HCT116 (cell line): ENCODE data around the gene MAGED1. TPM values are rescaled to one million over a fixed set of nuclear protein-coding genes. Genes with fewer than 3 reads are reported as not detected.

Source experiments
- ATAC-seq: fragments of 200-7000 bp; cut with Tn5 transposase; 2 replicates; pipeline ENCODE4 v1.9.1; 2020; ENCODE audit warnings: mild to moderate bottlenecking, moderate library complexity
- BruUV-seq: library from RNA; stranded (reverse); fragments of 400-500 nt; replicated peaks from 2 replicates; lab custom pipeline; 2021; lab: Mats Ljungman, UMichigan
- CTCF ChIA-PET: fragments of 300-600 bp; sonication (Branson Sonifier 250); formaldehyde crosslinking; loops from one replicate; lab custom pipeline; 2021; ENCODE audit warnings: antibody characterized with exemption; lab: Charles Lee
- POLR2A ChIA-PET: fragments of 300-600, 350-600 bp; sonication (Branson Sonifier 250); formaldehyde crosslinking; loops from one replicate; lab custom pipeline; 2021; ENCODE audit warnings: antibody characterized with exemption; lab: Charles Lee
- RAD21 ChIA-PET, 2 experiments: fragments of 300-600 bp; sonication (Branson Sonifier 250); formaldehyde crosslinking; loops; one replicate each; lab custom pipeline; 2023; ENCODE audit warnings: low total read pairs in 2 of 2; ENCODE audit not compliant: uncharacterized antibody in 2 of 2, unreplicated experiment in 2 of 2, low non-redundant PET in 1 of 2; lab: Charles Lee
- DNase-seq: peaks from one replicate; pipeline ENCODE4 v3.0.0-alpha.2; 2010; ENCODE audit warnings: low read depth, low spot score
- H2AFZ ChIP-seq: fragments of 200-600 bp; shearing (Covaris generic), sonication (generic); 2 replicates; pipeline ENCODE4 v1.6.1; 2017; ENCODE audit warnings: low read depth, mixed run types, mixed read lengths, antibody characterized with exemption, low read length; ENCODE audit not compliant: poor library complexity, severe bottlenecking
- H3K27ac ChIP-seq: 2 replicates; pipeline ENCODE4 v1.5.1; 2012; ENCODE audit warnings: low read depth, low read length
- H3K27me3 ChIP-seq: fragments of 200-600 bp; sonication (generic); 2 replicates; pipeline ENCODE4 v1.6.1; 2016; ENCODE audit warnings: mixed run types, low read length, mixed read lengths; ENCODE audit not compliant: insufficient read depth
- H3K36me3 ChIP-seq, 2 experiments: fragments of 200-500 bp in 1 of 2; fragments of 200-600 bp in 1 of 2; sonication (Bioruptor generic) in 1 of 2; sonication (generic) in 1 of 2; 2 replicates each; pipeline versions ENCODE4 v1.5.1 to v1.6.1; 2014 to 2016; ENCODE audit warnings: low read length in 2 of 2, inconsistent platforms in 1 of 2, mixed read lengths in 1 of 2, mixed run types in 1 of 2; ENCODE audit not compliant: insufficient read depth in 2 of 2, control insufficient read depth in 1 of 2
- H3K4me1 ChIP-seq, 2 experiments: fragments of 200-600 bp in 1 of 2; sonication (generic) in 1 of 2; 2 replicates each; pipeline versions ENCODE4 v1.5.1 to v1.6.1; 2012 to 2017; ENCODE audit warnings: low read length in 2 of 2, inconsistent platforms in 1 of 2, mild to moderate bottlenecking in 1 of 2, mixed read lengths in 1 of 2, mixed run types in 1 of 2, moderate library complexity in 1 of 2; ENCODE audit not compliant: insufficient read depth in 2 of 2, control insufficient read depth in 1 of 2
- H3K4me2 ChIP-seq: fragments of 200-600 bp; sonication (generic); 2 replicates; pipeline ENCODE4 v1.6.1; 2017; ENCODE audit warnings: mixed run types, low read length, mixed read lengths
- H3K4me3 ChIP-seq, 2 experiments: fragments of 200-600 bp in 1 of 2; sonication (generic) in 1 of 2; replicated peaks in 1 of 2; 2 replicates each; pipeline ENCODE4 v1.5.1; 2011 to 2016; ENCODE audit warnings: low read length in 2 of 2, control low read depth in 1 of 2, low read depth in 1 of 2, mild to moderate bottlenecking in 1 of 2, mixed read lengths in 1 of 2, mixed run types in 1 of 2
- H3K79me2 ChIP-seq: fragments of 200-600 bp; sonication (generic); 2 replicates; pipeline ENCODE4 v1.6.1; 2017; ENCODE audit warnings: mild to moderate bottlenecking, mixed run types, low read length, moderate library complexity, mixed read lengths; ENCODE audit not compliant: insufficient read depth
- H3K9ac ChIP-seq: fragments of 200-600 bp; sonication (generic); 2 replicates; pipeline ENCODE4 v1.6.1; 2016; ENCODE audit warnings: low read length, mixed read lengths
- H3K9me2 ChIP-seq: fragments of 200-600 bp; sonication (generic), shearing (Covaris generic); 2 replicates; pipeline ENCODE4 v1.6.1; 2017; ENCODE audit warnings: mixed run types, mild to moderate bottlenecking, moderate library complexity; ENCODE audit not compliant: insufficient read depth
- H3K9me3 ChIP-seq, 2 experiments: fragments of 200-500 bp in 1 of 2; fragments of 200-600 bp in 1 of 2; sonication (Bioruptor generic) in 1 of 2; sonication (generic) in 1 of 2; 2 replicates each; pipeline ENCODE4 v1.6.1; 2014 to 2017; ENCODE audit warnings: low read length in 2 of 2, mixed read lengths in 2 of 2, inconsistent platforms in 1 of 2, low read depth in 1 of 2, mild to moderate bottlenecking in 1 of 2, mixed run types in 1 of 2, moderate library complexity in 1 of 2; ENCODE audit not compliant: control insufficient read depth in 1 of 2, insufficient read depth in 1 of 2
- H4K20me1 ChIP-seq: fragments of 200-600 bp; sonication (generic), shearing (Covaris generic); 2 replicates; pipeline ENCODE4 v1.6.1; 2017; ENCODE audit warnings: mixed run types, mild to moderate bottlenecking, moderate library complexity; ENCODE audit not compliant: insufficient read depth
- CTCF ChIP-seq, 3 experiments: fragments of 200-600 bp in 1 of 3; sonication (generic) in 1 of 3; IDR thresholded peaks in 2 of 3; conservative IDR thresholded peaks in 1 of 3; 2 replicates each; pipeline ENCODE4 v1.5.1; 2012 to 2017; ENCODE audit warnings: low read depth in 2 of 3, low read length in 2 of 3, antibody characterized with exemption in 1 of 3, borderline replicate concordance in 1 of 3, control low read depth in 1 of 3, mild to moderate bottlenecking in 1 of 3, mixed read lengths in 1 of 3, mixed run types in 1 of 3, moderate library complexity in 1 of 3; ENCODE audit not compliant: insufficient read depth in 1 of 3
- EGR1 ChIP-seq: IDR thresholded peaks from 2 replicates; pipeline ENCODE4 v1.6.1; 2012; ENCODE audit warnings: low read depth
- EZH2 ChIP-seq: fragments of 200-600 bp; sonication (generic); IDR thresholded peaks from 2 replicates; pipeline ENCODE4 v1.6.1; 2017; ENCODE audit warnings: antibody characterized with exemption, mixed run types
- EZH2phosphoT487 ChIP-seq: fragments of 200-600 bp; IDR thresholded peaks from 2 replicates; pipeline ENCODE4 v1.6.1; 2018; ENCODE audit warnings: antibody characterized with exemption, borderline replicate concordance
- FOSL1 ChIP-seq: IDR thresholded peaks from 2 replicates; pipeline ENCODE4 v1.6.1; 2012; ENCODE audit warnings: low read depth
- JUND ChIP-seq: IDR thresholded peaks from 2 replicates; pipeline ENCODE4 v1.6.1; 2012
- MAX ChIP-seq: IDR thresholded peaks from 2 replicates; pipeline ENCODE4 v1.6.1; 2012
- POLR2AphosphoS5 ChIP-seq: IDR thresholded peaks from 2 replicates; pipeline ENCODE4 v1.6.1; 2011; ENCODE audit warnings: mild to moderate bottlenecking, low read depth, low read length, moderate library complexity
- RAD21 ChIP-seq: IDR thresholded peaks from 2 replicates; pipeline ENCODE4 v1.6.1; 2012; ENCODE audit warnings: low read depth, mild to moderate bottlenecking
- SIN3A ChIP-seq: IDR thresholded peaks from 2 replicates; pipeline ENCODE4 v1.6.1; 2012; ENCODE audit warnings: low read depth
- SRF ChIP-seq: IDR thresholded peaks from 2 replicates; pipeline ENCODE4 v1.6.1; 2012; ENCODE audit warnings: low read depth
- YY1 ChIP-seq: IDR thresholded peaks from 2 replicates; pipeline ENCODE4 v1.6.1; 2011; ENCODE audit warnings: low read length, low read depth, moderate library complexity, mild to moderate bottlenecking; ENCODE audit not compliant: insufficient replicate concordance; ENCODE audit errors: extremely low read depth
- ZBTB33 ChIP-seq: IDR thresholded peaks from 2 replicates; pipeline ENCODE4 v1.6.1; 2011; ENCODE audit warnings: mild to moderate bottlenecking, low read length, moderate library complexity; ENCODE audit not compliant: insufficient replicate concordance; ENCODE audit errors: extremely low read depth
- ZFX ChIP-seq: fragments of 450-650 bp; IDR thresholded peaks from 2 replicates; pipeline ENCODE4 v1.6.1; 2017
- intact Hi-C: fragments of 100-400 bp; cut with micrococcal nuclease; formaldehyde crosslinking; loops from 2 replicates; pipeline ENCODE4 v1.10.0; 2022
- total RNA-seq: library from RNA; stranded (reverse); gene quantifications from one replicate; pipeline ENCODE4 v1.2.1, GENCODE V29; 2021; ENCODE audit not compliant: unreplicated experiment
- TF ChIP-seq, protein P1 (sequence below): IDR thresholded peaks from 2 replicates; pipeline ENCODE4 v1.6.1; 2012

MAGED1 gene
- total RNA-seq, 1 experiment from 2014 or later, result 82.3 TPM

- TF ChIP-seq MAX (no peak), CTCF (IDR thresholded peaks at IDR 0.05 in 2 of 3, conservative IDR thresholded peaks at IDR 0.05 in 1 of 3; ENCODE audit: borderline replicate concordance in 1 of 3, insufficient read depth in 1 of 3, low read depth in 2 of 3, low read length in 2 of 3) (no peak)
- TF ChIP-seq, all 23 proteins: peak for 0
These were observed 2.2 kb upstream of the MAGED1 start (continued) for GRCh38 chrX:51891245-51891644.

DNA sequence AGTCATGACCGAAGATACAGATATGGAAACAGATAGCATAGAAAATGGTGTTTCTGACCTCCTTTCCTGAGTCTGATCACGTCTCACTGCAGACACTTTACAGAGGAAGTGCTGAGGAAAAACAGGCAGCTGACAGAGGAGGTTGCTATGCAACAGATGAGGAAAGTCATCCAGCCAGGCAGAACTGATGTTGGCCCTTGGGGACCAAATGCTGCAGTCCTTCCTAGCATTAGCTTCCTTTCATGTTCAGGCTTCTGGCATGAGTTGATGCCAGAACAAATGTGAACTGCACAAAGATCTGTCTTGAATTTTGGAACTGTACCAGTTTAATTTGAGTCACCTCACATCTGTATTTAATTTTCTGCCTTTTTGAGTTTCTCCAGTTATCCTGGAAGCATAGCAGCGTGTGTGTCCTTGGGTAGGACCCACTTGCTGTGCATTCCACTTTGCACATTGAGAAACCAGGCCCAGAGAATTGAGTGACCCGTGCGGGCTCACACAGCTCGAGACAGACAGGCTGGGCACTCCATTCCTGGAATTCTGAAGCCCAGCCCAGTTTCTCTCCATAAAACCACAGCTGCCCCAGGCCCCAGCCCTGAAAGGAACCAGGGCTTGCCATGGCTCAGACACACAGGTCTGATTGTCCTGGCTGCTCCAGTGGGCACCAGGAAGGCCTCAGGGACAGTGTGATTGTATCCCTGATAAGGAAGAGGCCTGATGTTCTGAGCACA, 1.4 kb upstream of the MAGED1 start:
- ChIA-PET RAD21 (no interaction called here), CTCF (no interaction called here)

More for the DNA sequence above, 1.4 kb upstream of the MAGED1 start:
- no peak for ATAC-seq
- Histone ChIP-seq H3K4me3 (no peak overlapping the region), H3K27ac (no peak overlapping the region), H3K4me1 (no peaks in the 10 kb centered on the region), H4K20me1 (no peaks in the 10 kb centered on the region), H3K9me2 (no peaks in the 10 kb centered on the region), H2AFZ (no peak overlapping the region), H3K36me3 (no peaks in the 10 kb centered on the region; a peak in 1 of 4 replicates), H3K9me3 (no peaks in the 10 kb centered on the region), H3K9ac (no peak overlapping the region), H3K79me2 (no peaks in the 10 kb centered on the region), H3K4me2 (no peak overlapping the region), H3K27me3 (no peaks in the 10 kb centered on the region)
- DNase-seq, result no peak
- TF ChIP-seq SIN3A (no peak), EZH2phosphoT487 (no peak), SRF (no peak), JUND (no peak), ZBTB33 (no peak), RAD21 (no peak), EGR1 (no peak), MAX (no peak), FOSL1 (no peak), YY1 (no peak), ZFX (no peak), EZH2 (no peak), POLR2AphosphoS5 (no peak)
- TF ChIP-seq, protein P1, sequence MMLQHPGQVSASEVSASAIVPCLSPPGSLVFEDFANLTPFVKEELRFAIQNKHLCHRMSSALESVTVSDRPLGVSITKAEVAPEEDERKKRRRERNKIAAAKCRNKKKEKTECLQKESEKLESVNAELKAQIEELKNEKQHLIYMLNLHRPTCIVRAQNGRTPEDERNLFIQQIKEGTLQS, result no peak
- no TSS peak for BruUV-seq
- POLR2A ChIA-PET, result no interaction called here
- intact Hi-C loops, result no loop called here
